Body of pancreas (tissue), 4 donors: ENCODE data around the gene MYOM1. TPM values are rescaled to one million over a fixed set of nuclear protein-coding genes. Genes with fewer than 3 reads are reported as not detected.

Experiments used
- ATAC-seq: fragments of 150-250 bp; one replicate; pipeline ENCODE4 v1.9.1; 2016
- DNase-seq, 4 donors: peaks; one replicate each; pipeline ENCODE4 v3.0.0-alpha.2; 2019
- H3K27ac ChIP-seq, 4 donors: fragments of 200-600 bp; sonication (generic); 1 replicate in 3 of 4; 2 replicates in 1 of 4; pipeline versions ENCODE4 v1.5.1 to v1.6.1; 2016 to 2019; ENCODE audit warnings: mild to moderate bottlenecking in 1 of 4, mixed read lengths in 1 of 4, moderate library complexity in 1 of 4
- H3K27me3 ChIP-seq, 2 donors: fragments of 200-600 bp; sonication (generic); one replicate each; pipeline ENCODE4 v1.6.0; 2016; ENCODE audit warnings: mild to moderate bottlenecking in 1 of 2
- H3K36me3 ChIP-seq, 2 donors: fragments of 200-600 bp; sonication (generic); replicated peaks in 1 of 2; 2 replicates each; pipeline ENCODE4 v1.5.1; 2016; ENCODE audit warnings: low read depth in 2 of 2; ENCODE audit not compliant: insufficient read depth in 1 of 2
- H3K4me1 ChIP-seq: fragments of 200-600 bp; sonication (generic); one replicate; pipeline ENCODE4 v1.6.0; 2016
- H3K4me3 ChIP-seq, 2 donors: fragments of 200-600 bp; sonication (generic); 1 replicate in 1 of 2; 2 replicates in 1 of 2; pipeline ENCODE4 v1.5.1; 2016 to 2019
- H3K9me3 ChIP-seq, 3 donors: fragments of 200-600 bp; sonication (generic); 1 replicate in 2 of 3; 2 replicates in 1 of 3; pipeline ENCODE4 v1.5.1; 2016
- CTCF ChIP-seq, 7 experiments: fragments of 450-650 bp in 4 of 7; fragments of 200-600 bp in 3 of 7; sonication (generic) in 3 of 7; IDR thresholded peaks; one replicate each; pipeline ENCODE4 v1.5.1; 2016 to 2019; ENCODE audit warnings: antibody characterized with exemption in 7 of 7
- POLR2A ChIP-seq, 3 donors: fragments of 450-650 bp; IDR thresholded peaks; one replicate each; pipeline ENCODE4 v1.6.1; 2016; ENCODE audit warnings: antibody characterized with exemption in 3 of 3, mild to moderate bottlenecking in 2 of 3
- WGBS, 2 donors: methylation state at CpG; one replicate each; pipeline ENCODE4 v1.1.5; 2017; 5-methylcytosine and 5-hydroxymethylcytosine counted together
- intact Hi-C: fragments of 100-400 bp; cut with DNase I; formaldehyde crosslinking; loops from one replicate; pipeline ENCODE4 v1.15.1; 2023
- total RNA-seq, 2 donors: library from RNA; depleted of rRNA; stranded (reverse); fragments of >200 nt; gene quantifications; one replicate each; pipeline ENCODE4 v1.1.0, GENCODE V29; 2016

Gene MYOM1
- total RNA-seq, 2 donors from 2014 or later = 10.9 to 21.8 TPM

DNA sequence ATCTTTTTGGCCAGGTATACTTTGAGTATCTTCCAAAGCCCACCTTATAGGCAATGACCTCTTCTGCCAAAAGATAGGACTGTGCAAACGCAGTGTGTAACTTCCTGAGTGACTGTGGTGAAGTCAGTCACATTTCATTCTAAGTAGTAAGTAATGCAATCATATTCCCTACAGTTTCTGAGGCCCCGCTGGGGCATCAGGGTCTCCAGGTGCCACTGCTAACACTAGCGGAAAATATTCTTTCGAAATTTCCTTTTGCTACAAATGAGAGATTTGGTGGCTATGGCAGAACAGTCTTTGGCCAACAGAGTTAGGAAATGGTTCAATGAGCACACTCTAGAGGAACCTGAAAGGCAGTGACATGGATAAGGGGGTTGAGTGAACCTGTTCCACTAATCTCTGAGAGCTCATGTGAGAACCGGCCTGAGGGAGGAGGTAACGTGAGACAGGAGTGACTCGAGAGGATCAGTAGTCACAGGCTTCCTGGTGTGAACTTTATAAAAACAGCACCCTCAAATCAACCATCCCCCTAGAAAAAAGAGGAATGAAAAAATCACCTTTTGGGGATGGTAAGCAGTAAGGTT lies 104.2 kb downstream of the MYOM1 start:
- ATAC-seq (no peak), DNase-seq (no peak)
- Histone ChIP-seq H3K36me3 (no peaks in the 10 kb centered on the region), H3K27ac (no peak overlapping the region), H3K27me3 (no peaks in the 10 kb centered on the region), H3K9me3 (no peaks in the 10 kb centered on the region), H3K4me3 (no peak overlapping the region), H3K4me1 (peaks cover 54% of the 10 kb centered on the region)
- TF ChIP-seq POLR2A (IDR thresholded peaks at IDR 0.05) (no peak), CTCF (IDR thresholded peaks at IDR 0.05) (no peak)
- 89 to 91% methylated on average over 7 of the region's 7 CpGs for WGBS, 2 donors
- intact Hi-C loops = no loop called here

- no peak overlapping the region for H3K4me3 ChIP-seq
- no peaks in the 10 kb centered on the region for H3K27me3 ChIP-seq
- peaks cover 43% of the 10 kb centered on the region for H3K4me1 ChIP-seq
- H3K36me3 ChIP-seq = no peaks in the 10 kb centered on the region
- WGBS, 2 donors = 62 to 64% methylated on average over 3 of the region's 3 CpGs
- H3K9me3 ChIP-seq = no peaks in the 10 kb centered on the region
- ATAC-seq = no peak
- no peak overlapping the region for H3K27ac ChIP-seq
- DNase-seq = no peak
- TF ChIP-seq CTCF (IDR thresholded peaks at IDR 0.05) (no peak), POLR2A (IDR thresholded peaks at IDR 0.05) (no peak)
- intact Hi-C loops = no loop called here
Observed at GRCh38 chr18:3114451-3114850, 105.3 kb downstream of the MYOM1 start.

GRCh38 chr18:3114026-3114425 lies 105.7 kb downstream of the MYOM1 start:
- no peak overlapping the region for H3K27ac ChIP-seq
- no peak for DNase-seq
- no peaks in the 10 kb centered on the region for H3K36me3 ChIP-seq
- 82% methylated on average over 8 of the region's 8 CpGs for WGBS, 2 donors
- H3K27me3 ChIP-seq = no peaks in the 10 kb centered on the region
- H3K4me3 ChIP-seq = no peak overlapping the region
- no peak for ATAC-seq
- TF ChIP-seq POLR2A (IDR thresholded peaks at IDR 0.05) (no peak), CTCF (IDR thresholded peaks at IDR 0.05) (no peak)
- no peaks in the 10 kb centered on the region for H3K9me3 ChIP-seq
- peaks cover 38% of the 10 kb centered on the region for H3K4me1 ChIP-seq
- intact Hi-C loops = no loop called here

- TF ChIP-seq CTCF (IDR thresholded peaks at IDR 0.05) (no peak), POLR2A (IDR thresholded peaks at IDR 0.05) (no peak)
- H3K27ac ChIP-seq = no peak overlapping the region
- 72 to 76% methylated on average over 6 of the region's 6 CpGs for WGBS, 2 donors
- no peak for DNase-seq
- peaks cover 18% of the 10 kb centered on the region for H3K4me1 ChIP-seq
- H3K36me3 ChIP-seq = no peaks in the 10 kb centered on the region
- ATAC-seq = no peak
- intact Hi-C loops = no loop called here
- H3K4me3 ChIP-seq = no peak overlapping the region
- no peaks in the 10 kb centered on the region for H3K27me3 ChIP-seq
- no peaks in the 10 kb centered on the region for H3K9me3 ChIP-seq
Observed at GRCh38 chr18:3111523-3112240, 108.1 kb downstream of the MYOM1 start.
